HG02852 (cell line): ENCODE measurements around the gene MIOX.
"Not testable (repeated sequence)": the region's sequence is repeated elsewhere in the genome, so short reads cannot be mapped to it uniquely, and the experiment has no call there.

Experiments used
- ATAC-seq: cut with Tn5 transposase; IDR thresholded peaks from one replicate; pipeline ENCODE4 v1.9.1; 2021; ENCODE audit warnings: mild to moderate bottlenecking, moderate library complexity; ENCODE audit not compliant: unreplicated experiment

Gene MIOX

GRCh38 chr22:50513175-50513574, 26.5 kb downstream of the MIOX start:
- ATAC-seq: no peak

GRCh38 chr22:50516068-50516467, 29.4 kb downstream of the MIOX start:
- no peak for ATAC-seq

GRCh38 chr22:50516891-50517290, 30.2 kb downstream of the MIOX start:
- ATAC-seq: no peak

- no peak for ATAC-seq
Measured at GRCh38 chr22:50517495-50518260, 31.0 kb downstream of the MIOX start.

- ATAC-seq: no peak
Measured at GRCh38 chr22:50518606-50519005, 31.9 kb downstream of the MIOX start.

- no peak for ATAC-seq
Measured at GRCh38 chr22:50519151-50519550, 32.5 kb downstream of the MIOX start.

- ATAC-seq: not testable (repeated sequence)
Measured at GRCh38 chr22:50520184-50520583, 33.5 kb downstream of the MIOX start.

- no peak for ATAC-seq
Measured at GRCh38 chr22:50520826-50521453, 34.3 kb downstream of the MIOX start.

- ATAC-seq: no peak
Measured at GRCh38 chr22:50521710-50522109, 35.1 kb downstream of the MIOX start.

GRCh38 chr22:50522208-50522805, 35.6 kb downstream of the MIOX start:
- ATAC-seq: no peak

- no peak for ATAC-seq
Measured at GRCh38 chr22:50522806-50523438, 36.3 kb downstream of the MIOX start.

GRCh38 chr22:50523458-50523805, 36.8 kb downstream of the MIOX start:
- no peak for ATAC-seq

- no peak for ATAC-seq
Measured at GRCh38 chr22:50523806-50524675, 37.4 kb downstream of the MIOX start.

GRCh38 chr22:50524676-50525103, 38.0 kb downstream of the MIOX start:
- ATAC-seq: no peak

- ATAC-seq: peak; percentile 41
Measured at GRCh38 chr22:50525104-50525857, 38.6 kb downstream of the MIOX start, which contains the start of gene SCO2. TSS of gene SCO2 (minus strand) at chr22:50525598. CDS start at chr22:50524411, 1,187 bp downstream.

GRCh38 chr22:50525858-50526107, 39.1 kb downstream of the MIOX start:
- peak; percentile 16 for ATAC-seq

GRCh38 chr22:50526108-50526833, 39.6 kb downstream of the MIOX start:
- peak; percentile 23 for ATAC-seq

- ATAC-seq: no peak
Measured at GRCh38 chr22:50526834-50527801, 40.5 kb downstream of the MIOX start.
